ENCODE data around the gene GNG7. TPM values are rescaled to one million over a fixed set of nuclear protein-coding genes. Genes with fewer than 3 reads are reported as not detected.

Gene GNG7
- total RNA-seq, 1 experiment from 2014 or later: 7.7 TPM

DNA sequence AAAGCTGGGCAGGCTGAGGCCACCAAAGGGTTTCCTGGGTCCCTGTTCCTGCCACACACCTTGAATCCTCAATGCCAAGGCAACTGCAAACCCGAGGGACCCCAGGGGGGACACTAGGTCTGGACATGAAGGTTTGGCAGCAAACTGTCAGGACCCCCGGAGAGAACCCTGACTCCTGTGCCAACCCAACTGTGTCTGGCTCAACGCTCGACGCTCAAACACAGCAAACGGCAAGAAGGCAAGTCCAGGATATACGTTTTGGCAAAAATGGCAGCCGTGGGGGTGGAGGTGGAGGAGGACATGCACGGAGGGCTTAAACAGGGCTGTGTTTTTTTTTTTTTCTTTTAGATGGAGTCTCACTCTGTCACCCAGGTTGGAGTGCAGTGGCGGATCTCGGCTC lies 153.5 kb downstream of the GNG7 start:
- H4K5ac ChIP-seq (ENCODE audit: insufficient read length, low read depth, low read length): no peak overlapping the region
- Mint-ChIP-seq H3K27me3 (ENCODE audit: low read depth) (peaks cover 3% of the 10 kb centered on the region; the same call in 1 of the 2 replicates), H3K36me3 (ENCODE audit: insufficient read depth in 1 of 3, low read depth in 3 of 3) (peaks cover 0 to 4% (median 0%) of the 10 kb centered on the region in 3 experiments; a peak in 2 of 7 replicates), H3K9me3 (peaks cover 3% of the 10 kb centered on the region in 2 experiments; a peak in 3 of 5 replicates), H3K27ac (no peak overlapping the region), H3K4me1 (peaks cover 12 to 19% of the 10 kb centered on the region in 2 experiments), H3K4me3 (no peak overlapping the region)
- H3K4me2 ChIP-seq (ENCODE audit: insufficient read depth, insufficient read length, low read length): no peak overlapping the region
- no peaks in the 10 kb centered on the region for H3K9me3 ChIP-seq (ENCODE audit: control insufficient read depth, low read depth, low read length)
- H4K20me1 ChIP-seq (ENCODE audit: control insufficient read depth, insufficient read depth, insufficient read length): no peaks in the 10 kb centered on the region
- H2AFZ ChIP-seq (ENCODE audit: low read length): no peak overlapping the region
- no peaks in the 10 kb centered on the region for H3K79me1 ChIP-seq (ENCODE audit: insufficient read depth, low read depth, low read length, poor library complexity, severe bottlenecking)
- no peak overlapping the region for H3K18ac ChIP-seq (ENCODE audit: insufficient read length, low read depth, low read length)
- TF ChIP-seq, protein P1, sequence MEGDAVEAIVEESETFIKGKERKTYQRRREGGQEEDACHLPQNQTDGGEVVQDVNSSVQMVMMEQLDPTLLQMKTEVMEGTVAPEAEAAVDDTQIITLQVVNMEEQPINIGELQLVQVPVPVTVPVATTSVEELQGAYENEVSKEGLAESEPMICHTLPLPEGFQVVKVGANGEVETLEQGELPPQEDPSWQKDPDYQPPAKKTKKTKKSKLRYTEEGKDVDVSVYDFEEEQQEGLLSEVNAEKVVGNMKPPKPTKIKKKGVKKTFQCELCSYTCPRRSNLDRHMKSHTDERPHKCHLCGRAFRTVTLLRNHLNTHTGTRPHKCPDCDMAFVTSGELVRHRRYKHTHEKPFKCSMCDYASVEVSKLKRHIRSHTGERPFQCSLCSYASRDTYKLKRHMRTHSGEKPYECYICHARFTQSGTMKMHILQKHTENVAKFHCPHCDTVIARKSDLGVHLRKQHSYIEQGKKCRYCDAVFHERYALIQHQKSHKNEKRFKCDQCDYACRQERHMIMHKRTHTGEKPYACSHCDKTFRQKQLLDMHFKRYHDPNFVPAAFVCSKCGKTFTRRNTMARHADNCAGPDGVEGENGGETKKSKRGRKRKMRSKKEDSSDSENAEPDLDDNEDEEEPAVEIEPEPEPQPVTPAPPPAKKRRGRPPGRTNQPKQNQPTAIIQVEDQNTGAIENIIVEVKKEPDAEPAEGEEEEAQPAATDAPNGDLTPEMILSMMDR (conservative IDR thresholded peaks at IDR 0.05): no peak
- H4K91ac ChIP-seq (ENCODE audit: insufficient read length, low read depth, low read length): no peak overlapping the region
- H2BK15ac ChIP-seq (ENCODE audit: low read depth, low read length): no peak overlapping the region
- no peak overlapping the region for H3T11ph ChIP-seq (ENCODE audit: low read length)
- H3K4me1 ChIP-seq (ENCODE audit: insufficient read depth, low read length): no peaks in the 10 kb centered on the region
- H3K27me3 ChIP-seq (ENCODE audit: insufficient read depth, low read length): no peaks in the 10 kb centered on the region
- H3K23me2 ChIP-seq (ENCODE audit: insufficient read length, low read depth, low read length, poor library complexity, severe bottlenecking): no peaks in the 10 kb centered on the region
- H4K8ac ChIP-seq (replicated peaks; ENCODE audit: insufficient read length, low read depth, low read length): no peak overlapping the region
- no peaks in the 10 kb centered on the region for H3K79me2 ChIP-seq (ENCODE audit: insufficient read depth, low read length)
- H3K9ac ChIP-seq (ENCODE audit: extremely low read depth, insufficient read length, low read length): no peak overlapping the region
- WGBS (ENCODE audit: extremely low coverage, insufficient read length, low lambda C conversion rate): no CpG with 5 or more reads among the region's 11 CpGs
- H3K56ac ChIP-seq (ENCODE audit: insufficient read length, low read depth, low read length): no peak overlapping the region
- H3K23ac ChIP-seq (ENCODE audit: insufficient read length, low read depth, low read length): no peak overlapping the region
- H2AK5ac ChIP-seq (ENCODE audit: insufficient read length, low read length): no peak overlapping the region
- no peak overlapping the region for H3K27ac ChIP-seq (ENCODE audit: insufficient read length, low read depth, low read length)
- H2BK5ac ChIP-seq (ENCODE audit: insufficient read length, low read length): no peak overlapping the region
- no peak overlapping the region for H3K4ac ChIP-seq (ENCODE audit: low read depth, low read length)
- no peak overlapping the region for H2BK120ac ChIP-seq (ENCODE audit: low read depth, low read length, poor library complexity, severe bottlenecking)
- no peak overlapping the region for H2BK20ac ChIP-seq (ENCODE audit: low read depth, low read length, poor library complexity, severe bottlenecking)
- H2BK12ac ChIP-seq (ENCODE audit: insufficient read length, low read depth, low read length): no peak overlapping the region
- no peak overlapping the region for H3K14ac ChIP-seq (ENCODE audit: insufficient read depth, low read length)
- DNase-seq: no peak
